GM18499 (cell line): ENCODE measurements around the gene SCYL3.
"Not testable (repeated sequence)": the region's sequence is repeated elsewhere in the genome, so short reads cannot be mapped to it uniquely, and the experiment has no call there.

Source experiments
- ATAC-seq: cut with Tn5 transposase; IDR thresholded peaks from one replicate; pipeline ENCODE4 v1.9.1; 2021; ENCODE audit warnings: moderate number of reproducible peaks; ENCODE audit not compliant: insufficient read depth, unreplicated experiment

Gene SCYL3

DNA sequence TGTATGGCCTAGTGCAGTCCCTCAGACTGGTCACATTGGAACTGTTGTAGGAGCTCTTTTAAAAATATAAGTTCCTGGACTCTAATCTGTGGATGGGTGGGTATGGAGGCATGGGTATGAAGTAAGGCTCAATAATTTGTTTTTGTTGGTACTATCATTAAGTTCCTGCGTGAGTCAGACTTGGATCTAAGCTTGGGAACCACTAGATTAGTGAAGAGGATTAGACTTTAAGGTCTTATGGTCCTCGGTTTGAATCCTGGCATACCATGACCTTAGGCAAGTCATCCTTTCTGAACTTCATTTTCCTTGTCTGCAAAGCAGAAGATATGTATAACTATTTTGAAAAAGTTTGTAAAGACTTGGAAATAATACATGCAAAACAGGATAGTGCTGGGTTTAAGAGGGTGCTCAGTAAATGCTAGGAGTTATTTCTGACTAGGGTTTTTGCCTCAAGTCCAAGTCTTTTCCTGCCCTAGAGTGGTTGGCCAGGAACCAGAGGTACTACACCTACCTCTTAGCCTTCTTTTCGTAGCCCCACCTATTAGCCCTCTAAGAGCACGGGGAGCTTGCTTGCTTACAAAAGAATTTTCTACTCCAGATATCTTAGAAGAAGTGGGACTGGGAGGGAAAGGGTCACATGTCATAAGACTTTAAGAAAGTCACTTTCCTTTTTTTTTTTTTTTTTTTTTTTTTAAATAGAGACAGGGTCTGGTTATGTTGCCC lies 60.4 kb downstream of the SCYL3 start:
- no peak for ATAC-seq

- ATAC-seq = no peak
These were observed 64.0 kb downstream of the SCYL3 start for GRCh38 chr1:169829671-169830070.

- ATAC-seq = no peak
These were observed 69.5 kb downstream of the SCYL3 start for GRCh38 chr1:169824153-169824552.

- no peak for ATAC-seq
These were observed 72.2 kb downstream of the SCYL3 start for GRCh38 chr1:169821500-169821899.

GRCh38 chr1:169816617-169817016 lies 77.1 kb downstream of the SCYL3 start:
- ATAC-seq = no peak

- no peak for ATAC-seq
These were observed 79.4 kb downstream of the SCYL3 start for GRCh38 chr1:169814265-169814664.

DNA sequence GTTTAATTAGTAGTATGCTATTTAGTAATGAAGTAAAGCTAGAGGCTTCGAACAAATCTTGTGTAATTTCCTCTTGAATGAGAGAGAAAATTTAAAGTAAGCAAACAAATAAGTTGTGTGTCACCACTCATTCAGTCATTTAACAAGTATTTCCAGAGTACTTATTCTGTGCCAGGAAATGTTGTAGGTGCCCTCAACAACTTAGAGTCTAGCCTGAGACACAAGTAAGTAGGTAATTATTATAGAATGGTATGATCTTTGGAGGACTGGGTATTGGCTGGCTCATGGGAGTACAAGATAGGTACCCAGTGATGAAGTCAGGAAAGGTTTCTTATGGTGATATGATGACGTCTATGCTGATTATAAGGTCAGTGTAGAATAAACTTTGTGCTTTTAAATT lies 81.6 kb downstream of the SCYL3 start:
- ATAC-seq = no peak

GRCh38 chr1:169811418-169812035 lies 82.2 kb downstream of the SCYL3 start:
- ATAC-seq = not testable (repeated sequence)

DNA sequence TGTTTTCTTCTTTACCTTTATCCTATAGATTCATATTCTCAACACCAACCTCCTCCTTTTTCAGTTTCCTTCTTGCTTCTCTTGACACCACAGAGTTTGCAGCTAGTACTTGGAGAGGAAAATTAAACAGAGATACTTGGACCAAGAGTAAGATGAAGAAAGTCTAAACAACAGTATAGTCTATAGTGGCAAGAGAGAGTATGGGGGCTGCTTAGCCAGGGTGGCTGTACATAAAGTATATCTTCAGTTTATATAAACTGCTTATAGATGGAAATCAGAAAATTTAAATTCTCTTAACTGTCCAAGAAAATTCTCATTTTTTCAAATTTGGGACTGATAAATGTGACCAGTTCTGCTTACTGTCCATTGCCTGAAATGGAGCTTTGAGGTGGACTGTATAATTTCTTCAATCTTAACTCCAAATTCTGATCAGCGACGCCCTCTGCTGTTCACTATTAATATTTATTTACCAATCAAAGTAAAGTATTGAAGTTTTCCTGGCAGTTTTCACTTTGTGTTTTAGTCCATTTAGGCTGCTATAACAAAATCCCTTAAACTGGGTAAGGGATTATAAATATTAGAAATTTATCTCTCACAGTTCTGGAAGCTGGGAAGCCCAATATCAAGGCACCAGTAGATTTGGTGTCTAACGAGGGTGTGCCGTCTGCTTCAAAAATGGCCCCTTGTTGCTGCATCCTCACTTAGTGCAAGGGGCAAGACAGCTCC lies 84.2 kb downstream of the SCYL3 start:
- no peak for ATAC-seq

DNA sequence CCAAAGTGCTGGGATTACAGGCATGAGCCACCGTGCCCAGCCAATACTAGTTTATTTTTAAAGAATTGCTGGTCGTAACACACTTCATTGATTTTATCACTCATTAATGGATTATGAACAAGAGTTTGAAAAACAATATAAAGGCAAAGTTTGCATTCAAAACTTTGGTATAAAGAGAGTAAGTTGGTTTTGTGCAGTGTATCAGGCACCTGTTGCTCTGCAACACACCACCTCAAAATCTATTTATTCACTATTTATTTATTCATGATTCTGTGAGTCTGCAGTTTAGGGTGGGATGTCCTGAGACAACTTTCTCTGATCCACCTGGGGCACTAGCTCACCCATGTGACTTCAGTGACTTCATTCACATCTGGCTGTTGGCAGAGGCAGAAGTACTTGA lies 88.8 kb downstream of the SCYL3 start:
- no peak for ATAC-seq

- ATAC-seq = no peak
These were observed 90.8 kb downstream of the SCYL3 start for GRCh38 chr1:169802888-169803287.
